Measurements from ENCODE around the gene ADAMTS12. TPM values are rescaled to one million over a fixed set of nuclear protein-coding genes. Genes with fewer than 3 reads are reported as not detected.

ADAMTS12 gene
- polyA plus RNA-seq, 3 donors = not detected

GRCh38 chr5:33905381-33905780, 13.6 kb upstream of the ADAMTS12 start:
- Histone ChIP-seq H3K4me2 (replicated peaks; ENCODE audit: extremely low read depth, low read length, poor library complexity, severe bottlenecking) (no peak overlapping the region), H3K9ac (ENCODE audit: insufficient read depth, low read length, poor library complexity, severe bottlenecking) (no peak overlapping the region), H3K9me3 (replicated peaks in 1 of 2; ENCODE audit: control insufficient read depth in 1 of 2, insufficient read depth in 1 of 2, low read length in 2 of 2) (peaks cover 31 to 34% of the 10 kb centered on the region in 2 donors), H3K36me3 (replicated peaks in 1 of 2; ENCODE audit: control insufficient read depth in 1 of 2, insufficient read depth in 2 of 2, low read length in 2 of 2) (no peaks in the 10 kb centered on the region), H4K20me1 (ENCODE audit: insufficient read depth, low read length) (no peaks in the 10 kb centered on the region), H3K79me2 (ENCODE audit: insufficient read depth, low read length) (no peaks in the 10 kb centered on the region), H2AFZ (ENCODE audit: insufficient read depth, low read depth, low read length, poor library complexity, severe bottlenecking) (no peak overlapping the region), H3K4me1 (ENCODE audit: control insufficient read depth in 1 of 2, insufficient read depth in 2 of 2, low read length in 2 of 2) (no peaks in the 10 kb centered on the region), H3K27ac (ENCODE audit: low read depth in 1 of 2, low read length in 2 of 2) (no peak overlapping the region), H3K27me3 (ENCODE audit: control insufficient read depth in 2 of 2, insufficient read depth in 2 of 2, low read length in 2 of 2) (no peaks in the 10 kb centered on the region), H3K4me3 (replicated peaks in 1 of 3; ENCODE audit: low read depth in 2 of 3, low read length in 3 of 3) (no peak overlapping the region)
- no CpG with 5 or more reads among the region's 1 CpG for WGBS (ENCODE audit: insufficient coverage)
- peaks cover 0 to 3% (median 0%) of the 10 kb centered on the region in 3 donors for H3K27me3 Mint-ChIP-seq (ENCODE audit: low read depth in 3 of 3)
- TF ChIP-seq CTCF (IDR thresholded peaks at IDR 0.05) = no peak
- H3K27ac Mint-ChIP-seq = no peak overlapping the region
- no peak for DNase-seq
- H3K4me1 Mint-ChIP-seq = no peaks in the 10 kb centered on the region
- no peaks in the 10 kb centered on the region for H3K36me3 Mint-ChIP-seq
- peaks cover 14 to 41% (median 37%) of the 10 kb centered on the region in 7 donors for H3K9me3 Mint-ChIP-seq
- intact Hi-C loops (cut with micrococcal nuclease) = no loop called here
- no peak overlapping the region for H3K4me3 Mint-ChIP-seq

DNA sequence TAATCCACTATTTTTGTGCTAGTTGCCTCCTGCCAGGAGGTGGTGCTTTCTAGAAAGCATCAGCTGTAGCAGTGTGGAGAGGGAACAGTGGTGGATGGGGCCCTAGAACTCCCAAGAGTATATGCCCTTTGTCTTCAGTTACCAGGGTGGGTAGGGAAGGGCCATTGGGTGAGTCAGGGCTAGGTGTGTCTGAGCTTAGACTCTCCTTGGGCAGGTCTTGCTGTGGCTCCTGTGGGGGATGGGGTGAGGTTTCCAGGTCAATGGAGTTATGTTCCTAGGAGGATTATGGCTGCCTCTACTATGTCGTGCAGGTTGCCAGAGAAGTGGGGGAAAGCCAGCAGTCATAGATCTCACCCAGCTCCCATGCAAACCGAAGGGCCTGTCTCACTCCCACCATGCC, 11.3 kb upstream of the ADAMTS12 start:
- Histone ChIP-seq H3K79me2 (ENCODE audit: insufficient read depth, low read length) (no peaks in the 10 kb centered on the region), H3K9me3 (replicated peaks in 1 of 2; ENCODE audit: control insufficient read depth in 1 of 2, insufficient read depth in 1 of 2, low read length in 2 of 2) (peaks cover 26 to 34% of the 10 kb centered on the region in 2 donors), H3K9ac (ENCODE audit: insufficient read depth, low read length, poor library complexity, severe bottlenecking) (no peak overlapping the region), H3K36me3 (replicated peaks in 1 of 2; ENCODE audit: control insufficient read depth in 1 of 2, insufficient read depth in 2 of 2, low read length in 2 of 2) (no peaks in the 10 kb centered on the region), H3K27me3 (ENCODE audit: control insufficient read depth in 2 of 2, insufficient read depth in 2 of 2, low read length in 2 of 2) (no peaks in the 10 kb centered on the region), H3K4me1 (ENCODE audit: control insufficient read depth in 1 of 2, insufficient read depth in 2 of 2, low read length in 2 of 2) (no peaks in the 10 kb centered on the region), H3K27ac (ENCODE audit: low read depth in 1 of 2, low read length in 2 of 2) (no peak overlapping the region), H3K4me2 (replicated peaks; ENCODE audit: extremely low read depth, low read length, poor library complexity, severe bottlenecking) (no peak overlapping the region), H4K20me1 (ENCODE audit: insufficient read depth, low read length) (no peaks in the 10 kb centered on the region), H3K4me3 (replicated peaks in 1 of 3; ENCODE audit: low read depth in 2 of 3, low read length in 3 of 3) (no peak overlapping the region), H2AFZ (ENCODE audit: insufficient read depth, low read depth, low read length, poor library complexity, severe bottlenecking) (no peak overlapping the region)
- intact Hi-C loops (cut with micrococcal nuclease) = no loop called here
- Mint-ChIP-seq H3K4me3 (no peak overlapping the region), H3K4me1 (no peaks in the 10 kb centered on the region), H3K36me3 (no peaks in the 10 kb centered on the region), H3K9me3 (peaks cover 14 to 34% (median 32%) of the 10 kb centered on the region in 7 donors), H3K27me3 (ENCODE audit: low read depth in 3 of 3) (peaks cover 0 to 2% (median 0%) of the 10 kb centered on the region in 3 donors), H3K27ac (no peak overlapping the region)
- TF ChIP-seq CTCF (IDR thresholded peaks at IDR 0.05) = no peak
- WGBS (ENCODE audit: insufficient coverage) = no CpG with 5 or more reads among the region's 2 CpGs
- no peak for DNase-seq

Measured in CD14-positive monocyte (primary cell).